ENCODE measurements around the gene SNCAIP. TPM values are rescaled to one million over a fixed set of nuclear protein-coding genes. Genes with fewer than 3 reads are reported as not detected.

The SNCAIP gene
- total and polyA plus RNA-seq, 9 of the 15 experiments (the other 6 are each of a cell fraction or from before 2014, with no cell fraction given) = 0.04 TPM; not detected in 8

DNA sequence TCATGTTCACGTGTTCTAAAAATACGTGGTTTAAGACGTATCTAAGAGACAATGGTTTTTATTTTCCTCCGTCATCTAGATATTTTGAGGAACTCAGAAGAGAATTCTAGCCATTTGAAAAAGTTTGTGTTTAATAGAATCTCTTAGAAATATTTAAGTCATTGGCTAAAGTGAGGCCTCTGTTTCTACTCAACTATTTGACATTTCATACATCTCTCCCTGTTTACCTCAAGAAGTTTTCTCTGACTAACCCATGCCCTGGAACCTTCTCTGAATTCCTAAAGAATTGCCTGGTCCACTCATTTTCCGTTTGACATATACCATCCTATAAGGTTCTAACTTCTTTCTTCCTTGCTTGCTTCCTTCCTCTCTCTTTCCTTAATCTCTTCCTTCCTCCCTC lies 178.7 kb downstream of the SNCAIP start:
- intact Hi-C loops (cut with micrococcal nuclease) = loop anchor here (5.0 to 10.0 kb wide), 2 partner anchors 293 to 854 kb away; no protein-coding TSS in a partner anchor
- TF ChIP-seq XRCC3 (IDR thresholded peaks at IDR 0.05) (no peak), SREBF2 (CRISPR knock-in tag; IDR thresholded peaks at IDR 0.05) (no peak), HSF4 (CRISPR knock-in tag; IDR thresholded peaks at IDR 0.05; ENCODE audit: borderline replicate concordance) (no peak), HMG20B (CRISPR knock-in tag; IDR thresholded peaks at IDR 0.05) (no peak), EGR1 (conservative IDR thresholded peaks at IDR 0.05) (no peak), CEBPG (CRISPR knock-in tag; IDR thresholded peaks at IDR 0.05) (no peak), CEBPG (tag; conservative IDR thresholded peaks at IDR 0.05 in 1 of 2, IDR thresholded peaks at IDR 0.05 in 1 of 2) (no peak)
- TF ChIP-seq, protein P1, sequence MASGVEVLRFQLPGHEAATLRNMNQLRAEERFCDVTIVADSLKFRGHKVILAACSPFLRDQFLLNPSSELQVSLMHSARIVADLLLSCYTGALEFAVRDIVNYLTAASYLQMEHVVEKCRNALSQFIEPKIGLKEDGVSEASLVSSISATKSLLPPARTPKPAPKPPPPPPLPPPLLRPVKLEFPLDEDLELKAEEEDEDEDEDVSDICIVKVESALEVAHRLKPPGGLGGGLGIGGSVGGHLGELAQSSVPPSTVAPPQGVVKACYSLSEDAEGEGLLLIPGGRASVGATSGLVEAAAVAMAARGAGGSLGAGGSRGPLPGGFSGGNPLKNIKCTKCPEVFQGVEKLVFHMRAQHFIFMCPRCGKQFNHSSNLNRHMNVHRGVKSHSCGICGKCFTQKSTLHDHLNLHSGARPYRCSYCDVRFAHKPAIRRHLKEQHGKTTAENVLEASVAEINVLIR (CRISPR knock-in tag; IDR thresholded peaks at IDR 0.05) = no peak
- in situ Hi-C loops (cut with MboI) = loop anchor here (10.0 kb wide), 1 partner anchor 296 kb away; no protein-coding TSS in a partner anchor
- Histone ChIP-seq H3K9ac (ENCODE audit: insufficient read depth in 1 of 2, low read depth in 2 of 2, low read length in 2 of 2) (no peak overlapping the region), H3K4me1 (replicated peaks in 1 of 2; ENCODE audit: control insufficient read depth in 2 of 2, insufficient read depth in 2 of 2, low read length in 2 of 2) (peaks cover 0 to 4% of the 10 kb centered on the region in 2 experiments; a peak in 2 of 5 replicates), H3K27ac (ENCODE audit: extremely low read depth, low read depth, low read length) (no peak overlapping the region), H3K36me3 (ENCODE audit: control insufficient read depth, insufficient read depth, low read length) (no peaks in the 10 kb centered on the region), H3K79me2 (ENCODE audit: control insufficient read depth, insufficient read depth, low read length) (no peaks in the 10 kb centered on the region), H2AFZ (ENCODE audit: low read depth, low read length) (no peak overlapping the region), H4K20me1 (replicated peaks; ENCODE audit: control insufficient read depth, insufficient read depth, low read length) (no peaks in the 10 kb centered on the region), H3K4me3 (no peak overlapping the region), H3K27me3 (ENCODE audit: control insufficient read depth in 2 of 2, insufficient read depth in 2 of 2, low read length in 2 of 2) (no peaks in the 10 kb centered on the region), H3K4me2 (ENCODE audit: insufficient read depth, low read length) (no peak overlapping the region), H3K9me3 (replicated peaks; ENCODE audit: control insufficient read depth, insufficient read depth, low read depth, low read length) (no peaks in the 10 kb centered on the region), H3K9me1 (ENCODE audit: control insufficient read depth, insufficient read depth, low read length) (no peaks in the 10 kb centered on the region)
- 0% methylated on average over 5 of the region's 5 CpGs for whole genome bisulfite sequencing (ENCODE audit: insufficient coverage, low coverage, missing lambda C conversion rate)
- DNase-seq (ENCODE audit: extremely low read depth in 1 of 4, low spot score in 3 of 4) (no peak), FAIRE-seq (no peak), ATAC-seq (no peak)
- ChIA-PET CTCF (ENCODE audit: low intra/inter-chr PET ratio) (no interaction called here), POLR2A (no interaction called here)
- no TSS peak for BruUV-seq (replicated peaks)
